ENCODE data around the gene ULK4. TPM values are rescaled to one million over a fixed set of nuclear protein-coding genes. Genes with fewer than 3 reads are reported as not detected.

Gene ULK4
- total and polyA plus RNA-seq, 9 donors: 2.4 to 58.7 (median 7.3) TPM

- Histone ChIP-seq H3K36me3 (no peaks in the 10 kb centered on the region), H3K27ac (no peak overlapping the region), H3K4me3 (no peak overlapping the region), H3K4me1 (ENCODE audit: insufficient read depth) (no peaks in the 10 kb centered on the region), H3K27me3 (no peaks in the 10 kb centered on the region), H3K9me3 (no peaks in the 10 kb centered on the region)
- WGBS, 3 donors: 95 to 100% (median 96%) methylated on average over 1 of the region's 1 CpG
- DNase-seq: no peak
- intact Hi-C loops (cut with DNase I): no loop called here
- no peak for TF ChIP-seq POLR2A (IDR thresholded peaks at IDR 0.05)
- TF ChIP-seq CTCF (IDR thresholded peaks at IDR 0.05): no peak
- TF ChIP-seq EP300 (IDR thresholded peaks at IDR 0.05): no peak
These were observed 25.5 kb downstream of the ULK4 start for GRCh38 chr3:41936384-41936783.

- no peaks in the 10 kb centered on the region for H3K9me3 ChIP-seq
- no peaks in the 10 kb centered on the region for H3K36me3 ChIP-seq
- 66 to 69% (median 66%) methylated on average over 3 of the region's 3 CpGs for WGBS, 3 donors
- intact Hi-C loops (cut with DNase I): no loop called here
- DNase-seq: no peak
- no peak for TF ChIP-seq EP300 (IDR thresholded peaks at IDR 0.05)
- TF ChIP-seq POLR2A (IDR thresholded peaks at IDR 0.05): no peak
- no peak for TF ChIP-seq CTCF (IDR thresholded peaks at IDR 0.05)
- H3K27me3 ChIP-seq: no peaks in the 10 kb centered on the region
- no peaks in the 10 kb centered on the region for H3K4me1 ChIP-seq (ENCODE audit: insufficient read depth)
- no peak overlapping the region for H3K27ac ChIP-seq
- no peak overlapping the region for H3K4me3 ChIP-seq
These were observed 28.7 kb downstream of the ULK4 start for GRCh38 chr3:41933154-41933676.

GRCh38 chr3:41932464-41932863 lies 29.4 kb downstream of the ULK4 start:
- Histone ChIP-seq H3K4me3 (no peak overlapping the region), H3K9me3 (no peaks in the 10 kb centered on the region), H3K27ac (no peak overlapping the region), H3K27me3 (no peaks in the 10 kb centered on the region), H3K4me1 (ENCODE audit: insufficient read depth) (no peaks in the 10 kb centered on the region), H3K36me3 (no peaks in the 10 kb centered on the region)
- intact Hi-C loops (cut with DNase I): no loop called here
- no peak for DNase-seq
- WGBS, 3 donors: 86 to 91% (median 89%) methylated on average over 2 of the region's 2 CpGs
- TF ChIP-seq EP300 (IDR thresholded peaks at IDR 0.05) (no peak), CTCF (IDR thresholded peaks at IDR 0.05) (no peak), POLR2A (IDR thresholded peaks at IDR 0.05) (no peak)

GRCh38 chr3:41920406-41920965 lies 41.4 kb downstream of the ULK4 start:
- no peaks in the 10 kb centered on the region for H3K27me3 ChIP-seq
- TF ChIP-seq POLR2A (IDR thresholded peaks at IDR 0.05) (no peak), CTCF (IDR thresholded peaks at IDR 0.05) (no peak), EP300 (IDR thresholded peaks at IDR 0.05) (no peak)
- no peak overlapping the region for H3K4me3 ChIP-seq
- 78 to 86% (median 84%) methylated on average over 5 of the region's 5 CpGs for WGBS, 3 donors
- H3K36me3 ChIP-seq: no peaks in the 10 kb centered on the region
- no peak overlapping the region for H3K27ac ChIP-seq
- H3K4me1 ChIP-seq (ENCODE audit: insufficient read depth): no peaks in the 10 kb centered on the region
- no peaks in the 10 kb centered on the region for H3K9me3 ChIP-seq
- no peak for DNase-seq
- intact Hi-C loops (cut with DNase I): no loop called here

Measured in ovary (tissue), 9 donors.